ENCODE data around the gene RNASE11. TPM values are rescaled to one million over a fixed set of nuclear protein-coding genes. Genes with fewer than 3 reads are reported as not detected.

The RNASE11 gene
- total and polyA plus RNA-seq, 2 of the 4 experiments (the other 2 are of a cell fraction), result not detected

GRCh38 chr14:20615996-20616395 is 28.2 kb upstream of the RNASE11 start:
- ATAC-seq (ENCODE audit: low read depth) (no peak), DNase-seq (no peak)
- Histone ChIP-seq H3K27me3 (ENCODE audit: control insufficient read depth, insufficient read depth, low read length) (peaks cover 2% of the 10 kb centered on the region; the same call in 1 of the 2 replicates), H3K4me2 (ENCODE audit: low read depth, low read length) (no peak overlapping the region), H3K4me1 (ENCODE audit: control insufficient read depth, insufficient read depth, low read length) (no peaks in the 10 kb centered on the region), H4K20me1 (ENCODE audit: insufficient read depth, low read length) (peaks cover 7% of the 10 kb centered on the region), H4K91ac (ENCODE audit: insufficient read depth, low read depth, low read length) (no peak overlapping the region), H4K5ac (ENCODE audit: low read depth, low read length) (no peak overlapping the region), H2BK120ac (ENCODE audit: low read depth, low read length) (no peak overlapping the region), H3K18ac (ENCODE audit: low read depth, low read length) (no peak overlapping the region), H2BK15ac (ENCODE audit: low read depth, low read length) (no peak overlapping the region), H3K4ac (ENCODE audit: low read depth, low read length) (no peak overlapping the region), H3K14ac (replicated peaks; ENCODE audit: low read depth, low read length) (no peak overlapping the region), H3K9me3 (ENCODE audit: control insufficient read depth, insufficient read depth, low read length) (no peaks in the 10 kb centered on the region), H3K79me1 (ENCODE audit: low read depth in 1 of 2, low read length in 2 of 2) (no peaks in the 10 kb centered on the region), H2BK5ac (ENCODE audit: low read depth, low read length, poor library complexity, severe bottlenecking) (no peak overlapping the region), H3K27ac (ENCODE audit: insufficient read depth, low read length) (no peak overlapping the region), H3K23ac (ENCODE audit: low read depth, low read length) (no peak overlapping the region), H2BK20ac (ENCODE audit: low read depth, low read length) (no peak overlapping the region), H2AFZ (replicated peaks; ENCODE audit: low read length, poor library complexity) (no peak overlapping the region), H2AK9ac (replicated peaks; ENCODE audit: low read depth, low read length, poor library complexity) (no peak overlapping the region), H3K36me3 (ENCODE audit: control insufficient read depth, insufficient read depth, low read length) (no peaks in the 10 kb centered on the region), H3K9ac (ENCODE audit: low read depth, low read length) (no peak overlapping the region), H2AK5ac (ENCODE audit: low read depth, low read length) (no peak overlapping the region), H3K56ac (ENCODE audit: extremely low read depth, insufficient read depth, low read length) (no peak overlapping the region), H3K9me1 (ENCODE audit: insufficient read depth, low read length) (no peaks in the 10 kb centered on the region), H3K4me3 (ENCODE audit: insufficient read depth, low read depth, low read length) (no peak overlapping the region), H4K8ac (ENCODE audit: low read depth in 2 of 2, low read length in 2 of 2) (no peak overlapping the region)
- no peak for TF ChIP-seq SMC3 (IDR thresholded peaks at IDR 0.05; ENCODE audit: low read depth, low read length)
- TF ChIP-seq ELK1 (IDR thresholded peaks at IDR 0.05; ENCODE audit: borderline replicate concordance, low read depth, low read length), result no peak
- intact Hi-C loops (cut with micrococcal nuclease), result no loop called here
- WGBS, 2 experiments (ENCODE audit: extremely low coverage in 2 of 2, insufficient read length in 1 of 2), result 80% methylated on average over 1 of the region's 5 CpGs; no CpG with 5 or more reads in 1 of the 2 experiments
- ChIA-PET POLR2A (ENCODE audit: unreplicated experiment) (no interaction called here), CTCF (no interaction called here)
- BruUV-seq (replicated peaks), result no TSS peak
- dilution Hi-C loops (cut with HindIII; ENCODE audit: low sequenced_read_pairs, unreplicated experiment), result no loop called here
- in situ Hi-C loops (cut with MboI; ENCODE audit: low sequenced_read_pairs), result no loop called here

All from IMR-90 (cell line).